SK-N-DZ (cell line): Measurements from ENCODE around the gene TP73.
A peak's percentile ranks its signal among the peaks of the same experiment; 100 is the strongest.

Source experiments
- DNase-seq: peaks from one replicate; pipeline ENCODE4 v3.0.0-alpha.2; 2015; ENCODE audit warnings: low spot score

The TP73 gene

DNA sequence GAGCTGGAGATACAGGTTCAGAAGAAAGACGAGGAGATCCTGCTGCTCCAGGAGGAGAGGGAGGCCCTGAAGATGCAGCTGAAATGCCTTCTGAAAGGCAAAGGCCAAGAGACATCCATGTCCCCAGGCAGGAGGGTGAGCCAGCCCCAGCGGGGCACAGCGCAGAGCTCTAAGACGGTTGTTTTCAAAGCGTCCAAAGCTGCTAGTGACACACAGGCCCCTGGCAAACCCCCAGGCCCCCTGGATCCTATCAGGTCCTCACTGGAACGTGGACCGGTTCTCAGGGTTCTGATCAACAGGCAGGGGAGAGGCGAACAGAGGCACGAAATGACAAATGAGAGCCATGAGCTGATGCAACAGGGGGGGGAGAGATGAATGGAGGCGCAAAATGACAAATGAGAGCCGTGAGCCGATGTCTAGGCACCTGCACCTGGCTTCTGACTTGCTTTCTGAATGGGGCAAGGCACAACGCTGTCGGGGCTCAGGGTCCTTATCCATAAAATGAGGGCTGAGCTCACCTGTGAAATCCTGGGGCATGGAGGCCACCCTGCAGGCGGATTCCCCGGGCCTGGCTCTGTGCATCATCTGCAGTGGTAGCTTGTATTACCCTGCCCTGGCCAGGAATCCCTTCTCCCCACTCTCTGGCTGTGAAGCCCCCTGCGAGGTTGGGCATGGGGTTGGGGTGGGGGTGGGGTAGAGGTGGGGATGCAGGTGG is 109.1 kb downstream of the TP73 start:
- DNase-seq, result no peak

DNA sequence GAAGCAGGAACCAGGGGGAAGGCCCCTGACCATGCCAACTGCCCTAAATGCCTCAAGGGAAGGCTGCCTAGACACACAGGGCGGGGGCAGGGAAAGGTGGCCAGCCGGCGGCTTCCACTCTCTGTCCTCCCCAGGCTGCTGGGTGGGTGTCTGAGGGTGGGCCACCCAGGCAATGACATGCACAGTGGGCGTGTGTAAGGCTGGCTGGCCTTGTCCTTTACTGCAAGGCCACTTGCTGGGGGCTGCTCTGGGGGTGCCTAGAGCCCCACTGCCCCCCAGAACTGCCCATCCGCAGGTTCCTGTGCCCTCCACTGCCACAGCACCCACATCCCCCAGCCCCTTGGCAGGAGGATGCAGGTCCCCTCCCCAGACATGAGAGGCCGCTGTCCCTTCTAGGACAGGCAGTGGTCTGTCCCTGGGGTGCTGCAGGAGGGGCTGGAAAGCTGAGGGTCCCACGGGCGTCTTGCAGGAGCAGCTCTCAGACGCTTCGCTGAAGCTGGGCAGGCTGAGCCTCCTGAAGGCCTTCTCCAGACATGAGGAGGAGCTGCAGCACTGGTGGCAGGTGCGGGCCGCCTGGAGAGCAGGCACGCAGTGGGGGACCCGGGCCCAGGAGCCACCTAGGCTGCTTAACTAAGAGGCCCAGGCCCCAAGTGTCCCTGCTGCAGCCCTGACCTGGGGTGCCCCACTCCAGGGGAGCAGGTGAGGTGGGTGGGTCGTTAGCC is 110.0 kb downstream of the TP73 start:
- no peak for DNase-seq

DNA sequence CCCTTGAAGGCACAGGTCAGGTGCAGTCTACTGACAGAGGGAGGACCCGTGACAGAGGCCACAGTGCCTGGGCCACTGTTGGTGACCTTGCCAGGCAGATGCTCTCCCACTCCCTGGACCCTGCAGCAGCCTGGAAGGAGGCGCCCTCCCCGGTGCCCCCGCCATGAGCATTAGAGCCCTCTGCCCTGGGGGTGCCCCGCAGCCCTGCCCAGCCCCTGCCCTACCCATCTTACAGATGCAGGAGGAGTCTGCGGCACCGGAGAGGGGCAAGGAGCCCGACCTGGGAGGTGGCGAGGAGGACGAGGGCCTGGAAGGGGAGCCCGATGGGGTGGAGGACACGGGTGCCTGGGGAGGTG is 110.5 kb downstream of the TP73 start:
- DNase-seq, result no peak

DNA sequence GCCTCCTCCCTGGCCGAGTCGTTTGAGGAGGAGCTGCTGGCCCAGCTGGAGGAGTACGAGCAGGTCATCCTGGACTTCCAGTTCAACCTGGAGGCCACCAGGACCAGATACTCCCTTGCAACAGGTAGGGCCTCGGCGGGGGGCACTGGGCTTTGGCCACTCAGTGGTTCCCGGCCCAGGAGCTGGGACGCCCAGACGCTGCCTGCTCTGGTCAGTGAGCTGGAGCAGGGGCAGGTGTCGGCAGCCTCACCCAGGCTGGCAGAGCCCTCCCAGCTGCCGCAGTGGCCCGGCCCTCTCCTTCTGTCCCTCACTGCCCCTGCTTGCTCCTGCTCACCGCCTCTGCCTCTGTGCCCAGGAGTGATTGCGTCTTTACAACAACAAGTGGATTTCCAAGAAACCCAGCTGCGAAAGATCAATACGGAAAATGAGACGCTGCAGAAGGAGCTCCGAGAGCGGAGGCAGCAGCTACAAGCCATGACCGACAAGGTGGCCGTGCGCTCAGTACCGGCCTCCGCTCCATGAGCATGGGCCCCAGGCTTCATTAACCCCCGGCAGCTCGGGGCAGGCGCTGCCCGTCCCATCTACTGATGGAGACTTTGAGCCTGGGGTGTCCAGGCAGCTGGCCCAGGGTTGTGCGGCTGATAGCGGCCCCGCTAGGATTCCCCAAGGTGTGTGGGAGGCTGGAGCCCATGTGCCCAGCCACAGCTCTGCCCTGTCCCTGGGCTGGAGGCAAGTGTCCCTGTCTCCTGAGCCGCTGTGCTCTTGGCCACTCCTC is 111.2 kb downstream of the TP73 start:
- no peak for DNase-seq

DNA sequence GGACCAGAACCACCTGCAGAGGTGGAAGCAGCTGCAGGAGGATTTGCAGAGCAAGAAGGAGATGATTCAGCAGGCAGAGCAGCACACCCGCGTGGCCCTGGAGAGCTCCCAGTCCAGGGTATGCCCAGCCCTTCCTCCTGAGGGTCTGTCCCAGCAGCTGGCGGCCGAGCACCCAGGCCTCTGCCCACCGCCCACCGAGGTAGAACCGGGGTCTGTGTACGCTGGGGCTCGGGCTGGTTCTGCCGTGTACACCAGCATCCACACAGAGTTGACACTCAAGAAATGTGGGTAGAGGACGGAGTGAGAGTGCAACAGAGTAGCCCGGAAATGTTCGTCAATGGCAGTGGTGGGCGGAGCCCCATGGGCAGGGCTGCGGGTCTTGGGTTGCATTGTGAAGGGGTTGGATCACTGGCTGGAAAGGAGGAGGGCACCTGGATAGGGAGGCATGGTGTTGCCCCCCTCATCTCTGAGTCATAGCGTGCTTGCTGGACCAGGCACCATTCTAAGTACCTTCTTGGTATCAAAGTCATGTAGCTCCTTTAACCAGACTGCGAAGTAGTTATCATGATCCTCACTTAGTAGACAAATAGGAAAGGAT is 115.1 kb downstream of the TP73 start:
- no peak for DNase-seq

DNA sequence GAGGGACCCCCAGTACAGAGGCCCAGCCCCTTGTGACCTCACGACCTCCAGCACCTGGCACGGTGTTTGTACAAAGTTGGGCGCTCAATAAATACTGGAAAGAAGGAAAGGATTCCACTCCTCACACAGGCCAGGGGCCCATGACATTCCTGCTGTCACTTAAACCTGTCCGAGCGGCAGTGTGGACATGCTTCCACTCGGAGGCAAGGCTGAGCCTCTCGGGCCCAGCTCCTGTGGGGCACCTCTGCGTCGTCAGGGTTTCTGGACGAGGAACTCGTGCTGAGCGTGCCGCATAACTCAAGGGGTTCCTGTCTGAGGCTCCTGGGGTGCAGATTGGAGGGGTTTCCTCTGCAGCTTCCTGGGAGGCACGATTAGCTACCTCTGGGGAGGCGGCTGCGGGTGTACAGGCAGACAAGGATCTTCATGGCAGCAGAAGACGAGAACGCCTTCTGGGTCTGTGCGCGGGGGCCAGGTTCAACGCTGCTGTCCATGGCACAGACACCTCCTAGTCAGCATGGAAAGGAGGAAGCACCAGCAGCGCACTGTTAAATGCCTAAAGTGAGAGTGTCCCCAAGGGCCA is 116.6 kb downstream of the TP73 start:
- no peak for DNase-seq

DNA sequence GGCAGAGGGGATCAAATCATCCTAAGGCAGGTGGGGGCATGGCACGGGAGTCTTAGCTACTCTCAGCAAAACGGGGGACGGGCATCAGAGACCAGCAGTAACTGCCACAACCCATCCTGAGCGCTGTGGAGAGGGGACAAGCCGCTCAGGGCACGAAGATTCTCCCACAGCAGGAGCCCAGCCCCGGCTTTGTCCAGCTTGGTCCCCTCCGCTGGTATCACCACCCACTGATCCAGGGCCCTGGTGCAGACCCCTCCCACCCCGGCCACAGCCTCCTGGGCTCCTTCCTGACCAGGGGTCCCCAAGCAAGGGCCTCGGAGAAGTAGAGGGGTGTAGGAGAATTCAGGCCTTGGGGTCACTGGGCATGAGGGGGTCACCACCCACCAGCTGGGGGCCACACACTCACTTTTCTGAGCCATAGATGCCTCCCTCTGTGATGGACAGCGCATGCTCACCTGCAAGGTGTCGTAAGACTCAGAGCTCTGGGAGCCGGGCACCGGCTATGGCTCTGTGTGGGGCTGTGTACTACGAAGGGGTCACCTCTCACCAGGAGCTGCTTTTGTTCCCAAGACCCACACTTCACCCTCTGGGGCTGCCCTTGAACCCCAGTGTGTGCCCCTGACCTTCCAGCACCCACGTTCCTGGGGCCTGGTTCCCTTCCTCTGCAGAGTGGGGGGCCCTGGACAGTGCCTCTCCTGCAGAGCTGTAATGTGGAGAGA is 117.9 kb downstream of the TP73 start:
- no peak for DNase-seq

DNA sequence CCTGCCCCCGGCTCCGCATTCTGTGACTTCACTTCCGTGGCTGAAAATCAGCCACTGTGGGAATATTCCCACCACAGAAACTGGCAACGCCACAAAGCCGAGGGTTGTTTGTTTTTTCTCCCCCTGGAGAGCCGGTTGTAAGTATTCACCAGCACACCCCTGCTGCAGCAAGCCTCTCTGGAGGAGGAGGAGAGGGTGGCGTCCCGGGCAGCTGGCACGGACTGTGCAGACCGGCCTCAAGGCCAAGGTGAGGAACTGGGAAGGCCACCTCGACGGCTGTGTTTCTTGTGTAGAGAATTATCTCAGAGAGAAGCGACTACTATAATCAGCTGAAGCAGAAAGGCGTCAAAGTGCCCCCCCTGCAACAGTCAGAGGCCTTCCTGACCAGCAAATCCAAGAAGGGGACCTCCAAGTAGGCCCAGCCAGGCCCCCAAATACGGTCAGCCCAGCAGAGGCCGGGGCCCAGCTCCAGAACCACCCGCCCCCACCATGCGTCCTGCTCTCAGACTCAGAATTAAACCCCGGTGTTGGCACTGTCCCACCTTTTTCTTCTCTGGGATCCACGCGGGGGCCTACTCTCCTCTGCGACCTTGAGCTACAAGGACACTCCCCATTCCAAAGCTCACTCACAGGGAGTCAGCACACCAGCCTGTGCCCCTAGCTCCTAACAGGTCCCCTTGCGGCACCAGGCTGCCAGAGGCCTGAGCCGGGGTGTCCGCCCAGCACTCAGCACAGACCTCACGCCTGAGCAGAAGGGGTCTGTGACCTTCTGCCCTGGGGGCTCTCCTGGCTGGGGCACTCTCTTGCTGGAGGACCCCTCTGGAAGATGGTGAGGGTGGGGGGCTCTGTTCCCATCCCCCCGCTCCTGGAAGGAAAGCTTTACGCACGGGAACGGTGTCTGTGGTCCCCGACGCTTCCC is 119.1 kb downstream of the TP73 start:
- DNase-seq, result peak; percentile 19

DNA sequence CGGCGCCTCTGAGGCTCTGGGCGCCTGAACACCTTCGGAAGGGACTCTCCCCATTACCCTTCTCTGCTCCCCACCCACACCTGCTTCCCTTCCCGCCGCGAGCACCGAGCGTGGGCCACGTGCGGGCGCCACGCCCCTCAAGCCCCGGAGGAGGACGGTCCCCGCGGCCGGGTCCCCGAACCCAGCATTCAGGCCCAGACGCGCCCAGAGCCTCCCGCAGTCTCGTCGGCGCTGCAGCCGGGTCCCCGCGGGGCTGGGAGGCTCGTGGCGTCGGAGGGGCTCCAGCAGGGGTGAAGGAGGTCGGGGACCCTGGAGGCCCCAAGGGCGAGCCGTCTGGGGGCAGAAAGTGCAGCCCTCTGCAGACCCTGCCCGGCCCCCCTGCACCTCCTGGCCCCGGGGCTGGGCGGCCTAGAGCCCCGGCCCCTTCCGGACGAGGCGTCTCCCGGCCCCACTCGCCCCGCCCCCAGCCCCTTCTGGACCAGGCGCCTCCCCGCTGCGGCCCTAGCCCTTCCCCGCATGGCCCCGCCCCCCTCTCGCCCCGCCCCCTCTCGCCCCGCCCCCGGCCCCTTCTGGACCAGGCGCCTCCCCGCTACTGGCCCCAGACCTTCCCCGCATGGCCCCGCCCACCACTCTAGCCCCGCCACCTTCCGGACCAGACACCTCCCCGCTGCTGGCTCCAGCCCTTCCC is 119.9 kb downstream of the TP73 start:
- DNase-seq, result peak; percentile 73

DNA sequence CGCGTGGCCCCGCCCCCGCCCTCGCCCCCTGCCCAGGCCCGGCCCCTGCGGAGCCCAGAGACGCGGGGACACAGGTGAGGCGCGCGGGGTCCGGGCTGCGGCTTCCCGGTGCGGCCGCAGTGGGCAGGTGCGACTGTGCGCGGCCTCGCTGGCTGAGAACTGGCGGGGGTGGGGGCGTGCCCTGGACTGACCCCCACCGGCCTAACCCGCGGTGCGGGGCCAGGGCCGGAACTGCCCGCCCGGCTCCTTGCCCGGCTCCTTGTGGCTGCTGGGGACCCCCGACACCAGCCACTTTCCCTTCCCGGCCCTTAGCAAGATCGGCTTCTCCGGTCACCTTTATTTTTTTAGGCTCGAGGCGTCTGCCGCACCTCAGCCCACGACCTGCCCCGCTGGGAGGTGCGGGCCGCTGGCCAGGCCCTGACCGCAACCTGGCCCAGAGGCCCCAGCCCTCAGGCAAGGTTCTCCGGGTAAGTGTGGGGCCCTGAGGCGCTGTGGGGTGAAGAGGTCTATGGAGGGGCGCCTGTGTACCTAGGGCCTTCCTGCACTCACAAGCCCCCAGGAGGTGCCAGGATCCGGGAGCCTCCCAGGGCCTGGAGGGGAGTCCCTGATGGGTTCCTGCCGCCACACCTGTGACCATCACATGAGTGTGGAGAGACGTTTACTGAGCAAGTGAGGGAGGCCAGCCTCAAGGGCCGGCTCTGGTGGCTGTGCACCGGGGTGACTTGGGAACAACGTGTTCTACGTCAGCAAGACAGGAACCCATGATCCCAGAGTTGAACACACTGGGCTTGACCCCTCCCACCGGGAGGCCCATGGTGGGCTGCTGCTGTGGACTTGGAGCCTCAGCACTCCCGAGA is 120.6 kb downstream of the TP73 start, which contains the start of gene SMIM1:
Gene SMIM1 (plus strand): TSS at position 35 of the 857 bp plus-strand sequence. CDS start 2,625 bp downstream, outside the sequence.
- DNase-seq, result no peak

DNA sequence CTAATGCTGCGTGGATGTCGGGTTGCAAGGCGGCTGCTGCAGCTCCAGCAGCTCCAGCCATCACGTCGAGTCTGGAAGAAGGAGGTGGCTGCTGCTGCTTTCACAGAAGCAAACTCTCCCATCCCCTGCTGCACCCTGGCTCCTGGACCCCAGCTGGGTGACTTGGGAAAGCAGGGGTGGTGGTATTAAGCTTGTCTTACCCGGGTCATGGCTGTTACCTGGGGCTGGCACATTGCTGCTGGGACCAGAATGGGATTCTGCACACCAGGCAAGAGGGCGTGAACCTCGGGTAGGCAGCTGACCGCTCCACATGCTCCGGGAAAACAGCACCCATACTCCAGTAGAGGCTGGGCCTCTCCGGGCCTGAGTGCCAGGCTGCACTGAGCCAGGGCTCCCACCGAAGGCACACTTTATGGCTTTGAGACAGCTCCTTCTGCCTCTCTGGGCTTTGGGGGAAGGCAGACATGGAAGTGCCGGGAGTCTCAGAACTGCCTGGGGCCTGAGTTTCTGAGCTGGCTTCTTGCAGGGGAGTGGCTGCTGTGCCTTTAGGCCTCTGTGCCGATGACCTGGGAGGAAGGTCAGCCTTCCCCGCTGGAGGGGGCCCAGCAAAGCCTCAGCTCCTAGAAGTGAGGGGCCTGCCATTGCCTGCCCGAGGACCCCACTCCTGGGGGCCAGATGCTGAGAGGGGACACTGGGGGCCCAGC is 121.4 kb downstream of the TP73 start:
- DNase-seq, result no peak

DNA sequence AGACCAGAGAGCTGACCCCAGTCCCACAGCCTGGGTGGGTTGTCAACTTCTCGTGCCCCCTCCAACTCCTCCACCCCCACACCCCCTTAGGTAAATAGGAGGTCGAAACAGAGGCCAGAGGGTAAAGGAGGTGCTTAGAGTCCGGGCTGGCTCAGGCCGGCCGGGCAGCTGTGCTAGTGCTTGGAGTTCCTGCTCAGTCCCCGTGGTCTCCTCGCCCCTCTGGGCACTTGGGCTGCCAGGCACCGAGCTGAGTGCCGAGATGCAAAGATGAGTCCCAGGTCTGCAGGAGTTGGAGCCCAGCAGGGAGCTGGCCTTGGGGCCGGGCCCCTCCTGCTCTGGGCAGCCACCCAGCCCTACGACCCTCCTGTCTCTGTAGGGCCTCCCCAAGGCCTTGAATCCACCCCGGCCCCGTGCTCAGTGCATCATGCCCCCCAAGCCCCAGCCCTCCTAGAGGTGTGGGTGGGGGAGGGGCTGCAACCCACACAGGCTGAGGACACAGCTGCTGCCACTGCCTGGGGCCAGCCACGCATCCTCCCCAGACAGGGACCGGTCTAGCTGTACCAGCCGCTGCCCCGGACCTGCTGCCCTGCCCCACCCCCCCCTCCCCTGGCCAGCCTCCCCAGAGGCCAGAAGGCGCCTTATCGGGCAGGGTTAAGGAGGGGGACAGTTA is 122.1 kb downstream of the TP73 start:
- no peak for DNase-seq

DNA sequence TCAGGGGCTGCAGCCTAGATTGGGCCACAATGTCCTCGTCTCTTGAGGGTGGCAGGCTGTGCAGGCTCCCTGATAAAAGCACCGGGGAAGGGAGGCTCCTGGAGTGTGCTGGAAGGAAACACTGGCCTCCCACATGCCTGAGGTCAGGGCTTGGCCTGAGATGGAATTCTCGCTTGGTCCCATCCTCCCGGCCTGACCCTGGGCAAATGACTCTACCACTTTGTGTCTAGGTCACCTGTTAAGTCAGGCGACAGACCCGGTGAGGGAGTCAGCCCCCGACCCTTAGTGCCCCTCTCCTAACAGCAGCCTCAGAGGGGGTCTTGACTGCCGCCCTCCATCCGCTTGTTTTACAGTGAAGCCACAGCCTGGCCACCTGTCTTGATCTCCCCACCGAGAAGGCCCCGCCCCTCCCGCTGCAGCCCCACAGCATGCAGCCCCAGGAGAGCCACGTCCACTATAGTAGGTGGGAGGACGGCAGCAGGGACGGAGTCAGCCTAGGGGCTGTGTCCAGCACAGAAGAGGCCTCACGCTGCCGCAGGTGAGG is 122.7 kb downstream of the TP73 start:
- DNase-seq, result no peak

DNA sequence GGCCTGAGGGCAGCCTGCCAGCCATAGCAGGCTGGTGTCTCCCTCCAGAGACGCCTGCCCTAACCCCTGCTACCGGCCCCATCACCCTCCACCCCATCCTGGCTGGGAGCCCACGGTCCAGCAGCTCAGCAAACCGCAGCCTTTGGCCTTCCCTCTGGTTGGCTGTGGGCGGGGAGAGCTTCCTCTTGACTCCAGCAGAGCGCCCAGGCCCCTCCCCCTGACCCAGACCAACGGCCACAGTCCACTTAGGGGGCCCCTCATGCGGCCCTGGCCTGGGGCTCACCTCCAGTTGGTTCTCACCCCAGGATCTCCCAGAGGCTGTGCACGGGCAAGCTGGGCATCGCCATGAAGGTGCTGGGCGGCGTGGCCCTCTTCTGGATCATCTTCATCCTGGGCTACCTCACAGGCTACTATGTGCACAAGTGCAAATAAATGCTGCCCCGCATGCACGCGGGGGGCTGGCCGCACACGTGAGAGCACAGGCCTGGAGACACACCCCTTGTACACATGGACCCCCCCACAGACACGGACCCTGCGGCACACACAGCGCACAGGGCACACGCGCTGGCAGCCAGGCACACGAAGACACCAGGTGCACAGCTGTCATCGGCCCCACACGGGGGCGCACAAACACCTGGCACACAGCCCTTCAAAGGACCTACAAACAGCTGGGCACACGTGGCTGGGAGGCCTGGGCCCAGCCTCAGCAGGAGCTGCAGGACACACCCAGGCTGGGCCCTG is 123.3 kb downstream of the TP73 start:
- DNase-seq, result peak; percentile 74

DNA sequence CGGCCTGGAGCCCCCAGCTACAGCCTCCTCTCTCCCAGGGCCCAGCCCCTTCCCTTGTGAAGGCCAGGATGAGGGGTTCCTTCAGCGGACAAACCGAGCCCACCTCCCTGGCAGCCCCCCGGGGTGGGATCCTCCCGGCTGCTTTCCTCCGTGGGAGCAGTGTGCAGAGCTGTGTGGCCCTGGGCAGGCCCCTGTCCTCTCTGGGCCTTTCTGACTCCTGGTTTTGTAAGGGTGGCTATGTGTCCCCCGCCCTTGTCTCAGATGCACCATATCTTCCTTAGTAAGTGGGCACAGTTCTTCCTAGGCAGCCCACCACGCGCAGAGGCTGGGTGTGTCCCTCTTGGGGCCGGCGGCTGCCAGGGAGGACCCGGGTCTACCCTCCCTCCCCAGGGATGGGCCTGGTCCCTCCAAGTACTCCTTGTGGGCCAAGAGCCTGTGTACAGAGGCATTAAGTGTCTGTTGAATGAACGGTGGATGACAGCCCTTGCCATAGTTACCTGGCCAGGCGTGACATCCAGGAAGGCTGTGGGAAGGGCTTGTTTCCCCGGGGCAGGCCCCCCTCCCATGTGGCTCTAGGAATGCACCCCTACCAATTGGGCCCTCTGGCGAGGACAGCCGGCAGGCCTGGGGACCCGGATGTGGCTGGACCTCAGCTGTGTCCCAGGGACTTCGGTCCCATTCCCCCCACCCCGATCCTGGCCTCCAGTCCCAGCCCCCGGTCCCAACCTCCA is 124.1 kb downstream of the TP73 start:
- no peak for DNase-seq
